Measurements from ENCODE around the gene MGA. TPM values are rescaled to one million over a fixed set of nuclear protein-coding genes. Genes with fewer than 3 reads are reported as not detected.

Gene MGA
- total RNA-seq, result 10 to 100 TPM; 36.1 to 37.1 TPM

DNA sequence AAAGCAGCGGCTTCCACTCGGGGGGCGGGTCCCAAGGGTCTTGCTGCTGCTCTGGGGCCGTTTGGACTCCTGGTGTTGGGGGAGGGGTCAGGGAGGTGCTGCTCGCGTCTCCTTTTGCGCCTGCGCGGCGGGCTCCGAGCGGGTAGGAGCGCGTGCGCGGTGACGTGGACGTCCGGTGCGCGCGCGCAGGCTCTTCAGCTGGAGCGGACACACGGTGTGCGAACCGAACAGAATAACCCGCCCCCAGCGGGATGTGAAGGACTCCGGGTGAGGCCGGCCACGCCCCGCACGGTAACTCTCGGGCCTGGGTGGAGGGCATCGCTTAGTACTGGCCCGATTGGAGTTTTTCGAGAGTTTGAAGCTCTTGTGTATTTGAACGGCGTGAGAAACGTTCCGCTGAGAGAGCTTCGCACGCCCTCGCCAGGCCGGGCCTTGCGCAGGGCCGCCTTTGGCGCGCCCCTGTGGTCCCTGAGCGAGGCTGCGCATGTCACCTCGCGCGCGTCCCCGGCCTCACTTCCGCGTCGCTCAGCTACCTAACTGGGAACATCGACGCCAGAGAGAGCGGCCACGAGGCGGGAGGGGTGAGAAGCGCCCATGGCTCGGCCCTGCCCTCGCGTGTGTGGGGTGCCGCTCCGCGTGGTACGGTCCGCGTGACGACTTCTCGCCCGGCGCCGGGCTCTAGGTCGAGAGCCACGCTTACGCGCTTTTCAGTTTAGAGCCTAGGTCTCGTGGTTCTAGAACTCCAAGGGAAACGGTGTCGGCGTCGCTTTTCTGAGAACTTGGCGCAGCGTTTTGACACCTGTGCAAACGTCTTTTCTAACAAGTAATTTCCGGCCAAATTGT is at the start of gene MGA:
Gene MGA (plus strand): TSS at position 171 of the 843 bp plus-strand sequence.
- Mint-ChIP-seq H3K4me3 (peak within 1 kb of the TSS; percentile 86), H3K27ac (peak within 1 kb of the TSS; percentile 93), H3K4me1 (ENCODE audit: low read depth) (peaks cover 34% of the 10 kb centered on the region), H3K36me3 (ENCODE audit: low read depth) (peaks cover 15% of the 10 kb centered on the region), H3K27me3 (ENCODE audit: low read depth) (peaks cover 20% of the 10 kb centered on the region), H3K9me3 (ENCODE audit: insufficient read depth) (peaks cover 4% of the 10 kb centered on the region)
- ATAC-seq (peak; percentile 85), DNase-seq (peak; percentile 92)
- POLR2A ChIA-PET, result interaction anchor here (0.5 to 2.5 kb wide), 11 partner anchors 10 to 377 kb away, joined by 3 to 9 read pairs (median 4); partner anchors contain the start of genes MAPKBP1 and RPAP1
- CTCF ChIA-PET, result interaction anchor here (0.5 to 3.3 kb wide), 13 partner anchors 28 to 563 kb away, joined by 3 to 18 read pairs (median 4); partner anchors contain the start of gene MAPKBP1

- ChIA-PET POLR2A (no interaction called here), CTCF (no interaction called here)
- peaks cover 8% of the 10 kb centered on the region for H3K27me3 Mint-ChIP-seq (ENCODE audit: low read depth)
- H3K9me3 Mint-ChIP-seq (ENCODE audit: insufficient read depth), result peaks cover 9% of the 10 kb centered on the region
- peak overlapping the region; percentile 76 for H3K4me3 Mint-ChIP-seq
- H3K36me3 Mint-ChIP-seq (ENCODE audit: low read depth), result peaks cover 5% of the 10 kb centered on the region
- DNase-seq (no peak), ATAC-seq (no peak)
- peak overlapping the region; percentile 80 for H3K27ac Mint-ChIP-seq
- H3K4me1 Mint-ChIP-seq (ENCODE audit: low read depth), result peaks cover 19% of the 10 kb centered on the region
Observed at GRCh38 chr15:41620536-41621199, 39.5 kb upstream of the MGA start.

GRCh38 chr15:41621200-41622193 is 38.7 kb upstream of the MGA start:
- peak; percentile 93 for ATAC-seq
- CTCF ChIA-PET, result interaction anchor here (0.7 kb wide), 1 partner anchor 18 kb away, joined by 3 read pairs; no protein-coding TSS in a partner anchor
- DNase-seq, result peak; percentile 87
- Mint-ChIP-seq H3K9me3 (ENCODE audit: insufficient read depth) (peaks cover 9% of the 10 kb centered on the region), H3K4me3 (peak overlapping the region; percentile 76), H3K4me1 (ENCODE audit: low read depth) (peaks cover 19% of the 10 kb centered on the region), H3K27ac (peak overlapping the region; percentile 80), H3K27me3 (ENCODE audit: low read depth) (peaks cover 8% of the 10 kb centered on the region), H3K36me3 (ENCODE audit: low read depth) (peaks cover 5% of the 10 kb centered on the region)
- POLR2A ChIA-PET, result interaction anchor here (1.6 kb wide), 1 partner anchor 39 kb away, joined by 9 read pairs; the partner anchor contains the start of gene MGA

DNA sequence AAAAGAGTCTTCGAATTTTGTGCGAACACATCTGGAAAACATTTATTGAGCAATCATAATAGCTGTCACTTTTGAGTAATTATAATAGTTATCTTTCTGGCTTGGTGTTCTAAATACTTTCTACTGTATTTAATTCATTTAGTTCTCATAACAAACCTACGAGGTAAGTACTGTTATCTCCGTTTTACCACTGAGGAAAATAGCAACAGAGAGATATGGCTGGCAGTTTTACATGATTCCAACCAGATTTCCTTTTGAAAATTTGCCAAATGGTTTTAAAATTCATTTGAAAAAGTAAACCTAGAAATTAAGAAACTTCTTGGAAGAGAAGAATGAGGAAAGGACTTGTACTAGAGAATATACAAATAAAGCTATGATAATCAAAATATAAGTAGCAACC is 37.3 kb upstream of the MGA start:
- POLR2A ChIA-PET, result no interaction called here
- ATAC-seq (no peak), DNase-seq (no peak)
- peaks cover 19% of the 10 kb centered on the region for H3K4me1 Mint-ChIP-seq (ENCODE audit: low read depth)
- peaks cover 5% of the 10 kb centered on the region for H3K36me3 Mint-ChIP-seq (ENCODE audit: low read depth)
- peaks cover 8% of the 10 kb centered on the region for H3K27me3 Mint-ChIP-seq (ENCODE audit: low read depth)
- no peak overlapping the region for H3K4me3 Mint-ChIP-seq
- H3K27ac Mint-ChIP-seq, result no peak overlapping the region
- CTCF ChIA-PET, result interaction anchor here (1.0 kb wide), 1 partner anchor 19 kb away, joined by 3 read pairs; no protein-coding TSS in a partner anchor
- peaks cover 9% of the 10 kb centered on the region for H3K9me3 Mint-ChIP-seq (ENCODE audit: insufficient read depth)

- H3K4me1 Mint-ChIP-seq (ENCODE audit: low read depth), result no peaks in the 10 kb centered on the region
- CTCF ChIA-PET, result no interaction called here
- H3K4me3 Mint-ChIP-seq, result no peak overlapping the region
- DNase-seq (no peak), ATAC-seq (no peak)
- POLR2A ChIA-PET, result no interaction called here
- H3K27me3 Mint-ChIP-seq (ENCODE audit: low read depth), result no peaks in the 10 kb centered on the region
- no peak overlapping the region for H3K27ac Mint-ChIP-seq
- no peaks in the 10 kb centered on the region for H3K36me3 Mint-ChIP-seq (ENCODE audit: low read depth)
- no peaks in the 10 kb centered on the region for H3K9me3 Mint-ChIP-seq (ENCODE audit: insufficient read depth)
Observed at GRCh38 chr15:41627203-41627602, 33.0 kb upstream of the MGA start.

GRCh38 chr15:41629463-41629862 is 30.7 kb upstream of the MGA start:
- ATAC-seq, result no peak
- no peaks in the 10 kb centered on the region for H3K27me3 Mint-ChIP-seq (ENCODE audit: low read depth)

DNA sequence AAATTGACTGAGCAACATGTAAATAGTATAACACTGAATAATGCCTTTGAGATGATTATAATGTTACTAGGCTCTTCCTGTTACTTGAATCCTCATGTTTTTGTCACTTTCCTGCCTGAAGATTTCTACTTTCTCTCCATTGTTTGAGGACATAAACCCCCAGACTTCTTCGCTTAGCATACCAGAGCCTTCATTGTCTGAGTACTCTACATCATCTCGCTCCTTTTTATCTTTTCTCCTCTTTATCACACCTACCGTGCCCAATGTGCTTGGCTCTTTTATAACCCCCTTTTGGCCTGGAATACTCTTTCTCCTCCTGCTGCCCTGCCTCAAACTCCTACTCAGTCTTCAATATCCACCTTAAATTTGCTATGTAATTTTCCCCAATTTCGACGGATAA is 30.3 kb upstream of the MGA start:
- ATAC-seq (no peak), DNase-seq (no peak)
- Mint-ChIP-seq H3K4me3 (no peak overlapping the region), H3K27ac (no peak overlapping the region), H3K36me3 (ENCODE audit: low read depth) (no peaks in the 10 kb centered on the region), H3K27me3 (ENCODE audit: low read depth) (no peaks in the 10 kb centered on the region), H3K9me3 (ENCODE audit: insufficient read depth) (no peaks in the 10 kb centered on the region), H3K4me1 (ENCODE audit: low read depth) (no peaks in the 10 kb centered on the region)
- ChIA-PET POLR2A (no interaction called here), CTCF (interaction anchor here (1.5 kb wide), 1 partner anchor 26 kb away, joined by 3 read pairs; no protein-coding TSS in a partner anchor)

More at GRCh38 chr15:41629463-41629862, 30.7 kb upstream of the MGA start:
- Mint-ChIP-seq H3K36me3 (ENCODE audit: low read depth) (no peaks in the 10 kb centered on the region), H3K9me3 (ENCODE audit: insufficient read depth) (no peaks in the 10 kb centered on the region), H3K4me3 (no peak overlapping the region), H3K27ac (no peak overlapping the region), H3K4me1 (ENCODE audit: low read depth) (no peaks in the 10 kb centered on the region)
- CTCF ChIA-PET, result interaction anchor here (1.5 kb wide), 1 partner anchor 26 kb away, joined by 3 read pairs; no protein-coding TSS in a partner anchor
- POLR2A ChIA-PET, result no interaction called here
- DNase-seq, result no peak

DNA sequence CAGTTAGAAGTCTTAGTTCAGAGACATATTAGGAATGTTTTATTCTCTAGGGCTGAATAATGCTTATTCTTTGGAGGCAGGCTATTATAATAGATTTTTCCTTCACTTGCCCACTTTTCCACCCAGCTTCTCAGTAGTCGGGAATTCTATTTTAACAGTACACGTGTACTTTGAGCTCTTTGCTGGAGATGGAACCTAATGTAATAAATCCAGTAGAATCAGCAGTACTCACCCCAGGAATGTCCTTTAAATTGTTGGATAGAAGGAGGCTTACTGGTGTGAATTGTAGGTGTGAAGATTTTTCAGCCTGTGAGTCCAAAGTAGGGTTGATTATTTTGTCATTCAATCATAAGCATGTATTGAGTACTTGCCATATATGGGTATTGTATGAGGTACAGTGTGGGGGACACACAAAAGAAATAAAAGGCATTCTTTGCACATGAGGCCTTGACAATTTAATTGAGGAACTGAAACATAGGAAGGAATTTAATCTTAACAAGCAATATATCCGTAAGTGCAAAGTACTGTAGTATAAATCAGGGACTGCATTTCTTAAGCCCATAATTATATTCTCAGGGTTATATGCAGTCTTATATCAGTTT is 29.5 kb upstream of the MGA start:
- H3K4me3 Mint-ChIP-seq, result no peak overlapping the region
- no peaks in the 10 kb centered on the region for H3K4me1 Mint-ChIP-seq (ENCODE audit: low read depth)
- no peaks in the 10 kb centered on the region for H3K36me3 Mint-ChIP-seq (ENCODE audit: low read depth)
- no peaks in the 10 kb centered on the region for H3K9me3 Mint-ChIP-seq (ENCODE audit: insufficient read depth)
- no peak for ATAC-seq
- H3K27ac Mint-ChIP-seq, result no peak overlapping the region
- no peak for DNase-seq
- ChIA-PET CTCF (interaction anchor here (0.6 to 1.5 kb wide), 2 partner anchors 27 to 348 kb away, joined by 3 read pairs; no protein-coding TSS in a partner anchor), POLR2A (no interaction called here)
- H3K27me3 Mint-ChIP-seq (ENCODE audit: low read depth), result no peaks in the 10 kb centered on the region

DNA sequence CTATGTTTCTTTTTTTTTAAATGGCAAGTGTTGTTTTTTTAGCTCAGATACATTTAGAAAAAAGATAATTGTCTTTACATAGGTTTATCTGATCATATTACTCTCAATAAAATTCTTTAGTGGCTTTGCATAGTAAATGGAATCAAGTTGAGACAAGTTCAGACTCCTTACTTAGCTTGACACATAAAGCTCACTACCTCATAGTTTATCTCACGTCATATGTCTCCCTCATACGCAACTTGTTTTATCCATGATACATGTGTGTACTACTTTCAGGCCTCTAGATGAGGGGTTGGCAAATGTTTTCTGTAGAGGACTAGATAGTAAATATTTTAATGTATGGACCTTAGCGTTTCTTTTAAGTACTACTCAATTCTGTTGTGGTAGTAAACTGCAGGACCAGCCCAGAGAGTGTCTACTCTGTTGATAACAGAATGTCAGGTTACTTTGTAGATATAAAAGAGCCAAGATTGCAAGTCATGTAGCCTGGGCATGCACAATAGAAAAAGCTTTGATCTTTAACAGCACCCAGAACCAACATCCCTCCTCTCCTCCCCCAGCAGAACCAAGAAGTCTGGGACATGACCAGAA is 28.2 kb upstream of the MGA start:
- ATAC-seq (no peak), DNase-seq (no peak)
- no peak overlapping the region for H3K4me3 Mint-ChIP-seq
- H3K27ac Mint-ChIP-seq, result no peak overlapping the region
- no peaks in the 10 kb centered on the region for H3K36me3 Mint-ChIP-seq (ENCODE audit: low read depth)
- CTCF ChIA-PET, result interaction anchor here (1.1 kb wide), 1 partner anchor 180 kb away, joined by 3 read pairs; no protein-coding TSS in a partner anchor
- no peaks in the 10 kb centered on the region for H3K4me1 Mint-ChIP-seq (ENCODE audit: low read depth)
- POLR2A ChIA-PET, result no interaction called here
- H3K27me3 Mint-ChIP-seq (ENCODE audit: low read depth), result no peaks in the 10 kb centered on the region
- H3K9me3 Mint-ChIP-seq (ENCODE audit: insufficient read depth), result no peaks in the 10 kb centered on the region

DNA sequence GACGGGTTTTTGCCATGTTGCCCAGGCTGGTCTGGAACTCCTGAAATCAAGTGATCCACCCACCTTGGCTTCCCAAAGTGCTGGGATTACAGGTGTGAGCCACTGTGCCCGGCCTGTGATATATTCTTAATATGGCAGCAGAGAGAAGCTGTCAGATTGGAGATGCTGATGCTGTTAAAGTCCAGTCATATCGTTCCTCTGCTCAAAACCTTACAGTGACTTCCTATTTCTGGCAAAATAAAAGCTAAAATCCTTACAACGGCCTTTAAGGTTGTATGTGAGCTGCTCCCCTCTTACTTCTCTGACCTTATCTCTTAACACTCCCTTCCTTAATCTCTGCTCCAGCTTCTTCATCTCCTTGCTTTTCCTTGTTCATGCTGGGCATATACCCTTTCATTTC is 26.6 kb upstream of the MGA start:
- Mint-ChIP-seq H3K27ac (no peak overlapping the region), H3K36me3 (ENCODE audit: low read depth) (no peaks in the 10 kb centered on the region), H3K4me1 (ENCODE audit: low read depth) (no peaks in the 10 kb centered on the region), H3K9me3 (ENCODE audit: insufficient read depth) (no peaks in the 10 kb centered on the region), H3K4me3 (no peak overlapping the region), H3K27me3 (ENCODE audit: low read depth) (no peaks in the 10 kb centered on the region)
- ATAC-seq (no peak), DNase-seq (no peak)
- ChIA-PET CTCF (interaction anchor here (0.6 kb wide), 1 partner anchor 14 kb away, joined by 3 read pairs; no protein-coding TSS in a partner anchor), POLR2A (no interaction called here)

Data from activated CD8-positive, alpha-beta T cell treated with anti-CD3 and anti-CD28 coated beads, Interleukin-2, amount 10 ng/mL, durations not matched to agents 7 days and 5 days (primary cell).